Erythroblast (primary cell): ENCODE results near the gene ARL5A.
A peak's percentile ranks its signal among the peaks of the same experiment; 100 is the strongest.
"Not testable (repeated sequence)": the region's sequence is repeated elsewhere in the genome, so short reads cannot be mapped to it uniquely, and the experiment has no call there.

Experiments
- DNase-seq, 2 experiments: peaks; one replicate each; lab custom pipeline; 2025; lab: John Stamatoyannopoulos, UW
- GATA1 ChIP-seq: IDR thresholded peaks from 2 replicates; pipeline ENCODE4 v1.6.1; 2011; ENCODE audit warnings: low read depth, mild to moderate bottlenecking, control low read depth, low read length, moderate library complexity
- POLR2A ChIP-seq: IDR thresholded peaks from 2 replicates; pipeline ENCODE4 v1.6.1; 2011; ENCODE audit warnings: mild to moderate bottlenecking, low read length

ARL5A gene

DNA sequence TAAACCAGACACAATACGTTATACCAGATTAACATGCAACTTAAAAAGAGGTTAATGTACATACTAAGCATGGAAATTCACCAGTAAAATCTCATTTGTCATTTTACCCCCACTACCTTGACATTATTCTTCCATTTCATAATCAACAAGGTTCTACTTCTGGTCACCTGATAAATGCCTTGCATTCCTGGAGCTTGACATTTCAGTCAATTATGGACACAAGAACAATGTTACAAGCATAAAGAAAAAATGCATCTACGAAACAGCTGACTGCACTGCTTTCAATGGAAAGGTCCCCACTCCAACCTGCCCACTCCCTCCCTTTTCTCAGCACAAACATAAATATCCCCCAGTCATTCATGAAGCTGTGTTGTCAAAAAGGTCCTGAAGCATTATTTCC is 31.4 kb downstream of the ARL5A start:
- no peak for DNase-seq
- no peak for TF ChIP-seq POLR2A

DNA sequence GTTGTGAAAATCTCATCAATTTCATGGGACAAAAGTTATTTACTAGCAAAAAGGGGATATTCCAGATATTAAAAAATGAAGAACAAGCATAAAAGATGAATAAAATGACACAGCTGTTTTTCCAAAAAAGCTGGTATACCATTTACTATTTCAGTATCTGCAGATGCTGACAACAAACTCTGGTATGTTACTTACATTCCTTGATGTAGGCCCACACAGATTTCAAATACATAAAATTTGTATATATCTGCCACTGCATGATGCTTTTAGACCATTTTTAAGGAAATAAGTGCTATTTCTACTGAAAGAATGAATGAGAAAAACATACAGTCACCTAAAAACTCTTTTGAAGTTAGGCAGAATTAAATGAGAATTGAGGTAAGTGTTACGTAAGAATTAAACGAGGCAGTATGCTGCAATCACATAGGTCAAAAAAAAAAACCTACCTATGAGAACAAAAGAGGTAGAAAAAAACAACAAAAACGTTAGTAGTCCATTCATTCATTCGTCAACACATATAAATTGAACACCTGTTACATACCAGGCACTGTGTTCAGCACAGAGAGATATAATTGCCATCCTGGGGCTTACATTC is 32.5 kb downstream of the ARL5A start:
- no peak for DNase-seq

DNA sequence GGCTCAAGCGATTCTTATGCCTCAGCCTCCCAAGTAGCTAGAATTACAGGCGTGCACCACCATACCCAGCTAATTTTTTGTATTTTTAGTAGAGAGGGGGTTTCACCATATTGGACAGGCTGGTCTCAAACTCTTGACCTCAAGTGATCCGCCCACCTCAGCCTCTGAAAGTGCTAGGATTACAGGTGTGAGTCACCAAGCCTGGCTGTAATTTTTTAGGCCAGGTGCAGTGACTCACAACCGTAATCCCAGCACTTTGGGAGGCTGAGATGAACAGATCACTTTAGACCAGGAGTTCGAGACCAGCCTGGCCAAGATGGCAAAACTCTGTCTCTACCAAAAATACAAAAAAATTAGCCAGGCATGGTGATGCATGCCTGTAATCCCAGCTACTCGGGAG is 33.8 kb downstream of the ARL5A start:
- not testable (repeated sequence) for DNase-seq

More for the DNA sequence above, 32.5 kb downstream of the ARL5A start:
- TF ChIP-seq POLR2A, result no peak
- TF ChIP-seq GATA1, result no peak

DNA sequence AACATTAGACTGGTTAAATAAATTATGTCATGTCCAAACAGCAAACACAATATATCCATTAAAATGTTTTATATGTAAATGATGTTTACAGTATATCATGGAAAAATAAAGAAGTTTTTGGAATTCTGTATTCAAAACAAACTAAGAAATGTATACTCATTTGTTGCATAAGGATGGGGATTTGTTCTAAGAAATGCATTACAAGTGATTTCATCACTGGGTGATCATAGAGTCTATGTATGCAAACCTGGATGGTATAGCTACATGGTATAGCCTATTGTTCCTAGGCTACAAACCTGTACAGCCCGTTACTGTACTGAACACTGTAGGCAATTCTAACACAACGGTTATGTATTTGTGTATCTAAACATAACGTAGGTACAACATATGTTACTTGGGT is 35.1 kb downstream of the ARL5A start:
- DNase-seq, result peak; percentile 8 to 72
- no peak for TF ChIP-seq GATA1

DNA sequence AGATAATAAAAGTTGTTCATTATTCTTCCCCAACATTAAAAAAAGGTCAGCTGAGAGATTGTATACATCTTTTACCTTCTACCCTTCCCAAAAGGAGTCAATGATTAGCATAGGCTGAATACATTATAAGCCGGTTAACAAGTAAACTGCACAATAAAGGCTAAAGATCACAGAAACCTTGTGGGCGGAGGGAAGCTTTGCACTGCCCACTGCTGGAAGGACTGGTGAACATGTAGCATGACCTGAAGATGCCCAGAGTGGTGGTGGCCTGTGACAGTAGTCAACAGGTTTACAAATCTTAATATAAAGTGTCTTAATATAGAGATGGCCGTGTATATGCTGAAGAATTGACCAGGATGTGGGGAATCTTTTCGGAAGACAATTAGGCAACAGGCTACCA is 35.6 kb downstream of the ARL5A start:
- DNase-seq, result peak; percentile 61 to 64
- TF ChIP-seq GATA1, result no peak
- TF ChIP-seq POLR2A, result no peak

DNA sequence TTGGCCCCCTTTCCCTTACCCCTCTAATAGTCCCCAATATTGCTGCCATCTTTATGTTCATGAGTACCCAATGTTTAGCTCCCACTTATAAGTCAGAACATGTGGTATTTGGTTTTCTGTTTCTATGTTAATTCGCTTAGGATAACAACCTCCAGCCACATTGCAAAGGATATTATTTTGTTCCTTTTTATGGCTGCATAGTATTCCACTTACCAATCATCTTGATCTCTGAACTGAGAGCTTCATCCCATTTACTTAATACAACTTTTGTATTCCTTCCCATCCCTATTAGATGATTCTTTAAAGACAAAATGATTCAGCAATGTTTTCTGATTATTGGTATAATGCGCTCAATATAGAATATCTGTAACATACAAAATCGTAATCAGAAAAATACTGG is 36.7 kb downstream of the ARL5A start:
- no peak for TF ChIP-seq GATA1
- no peak for TF ChIP-seq POLR2A
- DNase-seq, result no peak

DNA sequence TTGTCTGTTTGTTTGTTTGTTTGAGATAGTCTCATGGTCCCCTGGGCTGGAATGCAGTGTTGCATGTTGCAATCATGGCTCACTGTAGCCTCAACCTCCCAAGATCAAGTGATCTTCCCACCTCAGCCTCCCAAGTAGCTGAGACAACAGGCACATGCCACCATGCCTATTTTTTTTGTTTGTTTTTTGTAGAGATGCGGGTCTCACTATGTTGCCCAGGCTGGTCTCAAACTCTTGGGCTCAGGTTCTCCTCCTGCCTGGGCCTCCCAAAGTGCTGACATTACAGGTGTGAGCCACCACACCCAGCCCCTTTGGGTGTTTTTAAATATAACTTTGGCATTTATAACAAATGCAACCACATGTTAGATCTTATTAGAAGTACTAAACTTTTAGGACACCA is 37.5 kb downstream of the ARL5A start:
- TF ChIP-seq GATA1 (no peak), POLR2A (no peak)
- no peak for DNase-seq

DNA sequence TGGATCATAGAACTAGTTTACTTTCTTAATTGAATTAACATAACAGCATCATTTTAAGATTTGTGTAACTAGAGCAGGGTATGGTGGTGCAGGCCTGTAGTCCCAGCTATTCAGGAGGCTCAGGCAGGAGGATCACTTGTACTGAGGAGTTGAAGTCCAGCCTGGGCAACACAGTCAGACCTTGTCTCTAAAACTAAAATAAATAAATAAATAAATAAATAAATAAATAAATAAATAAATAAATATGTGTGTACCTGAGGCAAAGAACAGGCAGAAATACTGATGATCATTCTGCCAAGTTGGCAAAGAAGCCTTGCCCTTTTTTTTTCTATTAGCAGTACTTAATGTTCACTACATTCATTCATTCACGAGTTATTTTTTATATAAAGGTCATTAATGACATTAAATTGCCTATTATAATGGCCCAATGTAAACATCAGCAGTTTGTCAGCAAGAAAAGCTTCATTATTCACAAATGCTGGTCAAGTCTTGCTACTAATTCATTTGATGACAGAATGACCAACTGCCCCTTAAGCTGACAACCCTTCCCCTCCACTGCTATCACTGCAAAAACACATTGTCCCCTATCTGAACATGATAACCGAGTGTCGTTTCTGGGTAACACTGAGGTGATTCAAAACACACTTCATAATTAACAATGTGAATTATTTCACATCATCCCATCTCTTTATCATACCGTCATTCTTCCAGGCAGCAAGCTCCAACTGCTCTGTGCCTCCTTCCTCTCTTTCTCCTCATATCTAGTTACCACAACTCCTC is 39.0 kb downstream of the ARL5A start:
- TF ChIP-seq GATA1, result no peak
- peak; percentile 21 for TF ChIP-seq POLR2A

DNA sequence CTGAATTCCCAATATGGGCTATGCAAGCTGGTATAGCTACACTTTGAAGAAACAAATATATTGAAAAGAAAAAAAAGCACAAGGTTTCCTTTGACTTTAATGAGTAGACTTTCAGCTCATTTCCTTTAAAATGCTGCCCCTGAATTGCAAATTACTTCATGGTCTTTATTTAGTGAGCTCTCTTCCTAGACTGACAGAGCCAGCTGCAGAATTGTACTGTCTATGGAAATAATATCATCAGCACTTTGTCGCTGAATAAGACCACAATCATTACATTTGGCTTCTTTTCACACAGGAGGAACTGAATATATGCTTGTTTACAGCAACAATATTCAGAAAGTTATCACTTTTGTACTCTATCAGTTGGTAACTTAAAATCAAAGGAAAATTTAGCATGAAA is 41.7 kb downstream of the ARL5A start:
- no peak for DNase-seq
- TF ChIP-seq GATA1 (no peak), POLR2A (no peak)

More for the DNA sequence above, 39.0 kb downstream of the ARL5A start:
- DNase-seq, result peak; percentile 78 to 94

DNA sequence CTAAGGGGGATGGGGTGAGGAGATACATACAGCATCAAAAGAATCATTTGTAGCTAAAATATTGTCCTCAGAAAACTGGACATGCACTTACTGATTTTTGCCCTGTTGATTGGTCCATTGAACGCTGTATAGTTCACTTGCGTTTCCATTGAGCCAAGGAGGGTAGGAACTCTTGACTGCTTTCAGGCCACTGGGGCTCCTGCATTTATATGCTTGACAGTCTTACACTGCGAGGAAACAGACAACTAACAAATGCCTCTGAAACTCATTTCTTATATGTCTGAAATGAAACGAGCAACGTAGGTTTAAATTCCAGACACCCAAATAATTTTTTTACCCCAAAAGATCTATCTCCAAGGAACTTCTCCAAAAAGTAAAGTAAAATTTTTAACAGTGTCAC is 42.1 kb downstream of the ARL5A start:
- DNase-seq, result no peak
- TF ChIP-seq POLR2A, result no peak
- no peak for TF ChIP-seq GATA1

DNA sequence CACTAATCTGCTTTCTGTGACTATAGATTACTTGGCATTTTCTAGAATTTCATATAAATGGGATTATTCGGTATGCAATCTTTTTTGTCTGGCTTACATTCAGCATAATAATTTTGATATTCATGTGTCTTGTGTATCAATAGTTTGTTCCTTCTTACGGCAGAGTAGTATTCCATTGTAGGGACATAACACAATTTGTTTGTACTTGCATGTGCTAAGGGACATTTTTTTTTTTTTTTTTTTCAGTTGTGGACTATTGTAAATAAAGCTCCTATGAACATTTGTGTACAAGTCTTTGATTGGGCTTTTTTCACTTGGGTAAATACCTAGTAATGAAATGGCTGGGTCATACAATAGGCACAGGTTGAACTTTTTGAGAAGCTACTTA is 45.1 kb downstream of the ARL5A start:
- DNase-seq, result peak in 1 of 2 experiments; percentile 64
- TF ChIP-seq GATA1, result no peak
- TF ChIP-seq POLR2A, result no peak

DNA sequence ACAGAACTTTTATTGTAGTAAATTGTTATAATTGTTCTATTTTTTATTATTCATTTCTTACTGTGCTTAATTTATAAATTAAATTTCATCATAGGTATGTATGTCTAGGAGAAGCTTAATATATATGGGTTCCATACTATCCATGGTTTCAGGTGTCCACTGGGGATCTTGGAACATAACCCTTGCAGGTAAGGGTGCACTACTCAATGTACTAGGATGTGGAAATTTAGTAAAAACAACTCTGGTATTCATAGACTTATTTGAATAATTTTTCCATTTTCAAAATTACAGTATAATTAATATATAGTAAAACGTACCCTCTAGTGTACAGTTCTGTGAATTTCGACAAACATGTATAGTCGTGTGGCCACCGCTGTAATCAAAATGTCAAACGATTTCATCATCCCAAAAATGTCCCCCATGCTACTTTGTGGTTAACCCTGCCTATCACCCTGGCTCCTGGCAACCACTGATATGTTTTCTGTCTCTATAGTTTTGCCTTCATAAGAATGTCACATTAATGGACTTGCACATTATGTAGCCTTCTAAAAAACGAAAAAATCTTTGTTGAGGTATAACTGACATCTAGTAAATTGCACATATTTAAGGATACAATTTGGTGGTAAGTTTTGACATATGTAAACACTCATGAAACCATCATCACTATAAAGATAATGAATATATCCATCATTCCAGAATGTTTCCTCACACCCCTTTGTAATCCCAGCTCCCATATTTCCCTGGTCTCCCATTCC is 45.7 kb downstream of the ARL5A start:
- DNase-seq, result peak; percentile 91 to 92
- no peak for TF ChIP-seq POLR2A
- no peak for TF ChIP-seq GATA1

DNA sequence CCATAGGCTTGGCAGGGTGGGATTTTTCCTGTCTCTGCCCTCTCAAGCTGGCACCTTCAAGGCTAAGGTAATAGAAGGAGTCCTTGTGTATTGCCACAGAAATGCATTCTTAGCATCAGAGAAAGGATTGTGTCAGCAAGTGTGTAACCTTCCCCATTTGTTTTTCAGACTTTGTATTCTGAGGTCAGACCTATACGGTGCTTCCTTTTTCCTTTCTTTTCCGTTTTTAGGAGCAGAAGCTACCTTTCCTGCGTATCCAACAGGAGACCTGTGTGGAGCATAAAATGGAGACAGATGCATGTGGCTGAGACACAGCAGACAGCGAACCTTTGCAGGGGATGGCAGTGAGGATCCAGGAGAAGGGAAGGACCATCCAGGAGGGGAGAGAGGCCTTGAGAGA is 46.6 kb downstream of the ARL5A start:
- TF ChIP-seq POLR2A (no peak), GATA1 (no peak)
- DNase-seq, result no peak

DNA sequence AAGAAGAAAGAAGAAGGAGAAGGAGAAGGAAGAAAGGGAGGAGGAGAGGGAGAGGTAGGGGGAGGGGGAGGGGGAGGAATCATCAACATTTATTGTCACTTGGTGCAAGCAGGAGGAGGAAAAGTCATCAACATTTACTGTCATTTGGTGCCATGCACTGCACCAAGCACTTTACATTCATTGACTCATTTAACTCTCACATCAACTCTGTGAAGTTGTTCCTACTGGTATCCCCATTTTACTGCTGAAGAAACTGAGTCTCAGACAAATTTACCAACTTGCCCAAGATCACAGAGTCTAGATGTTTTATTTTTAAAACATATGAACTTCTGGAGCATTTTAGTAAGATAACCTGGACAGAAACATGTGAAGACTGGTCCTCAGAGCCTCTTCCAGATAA is 47.3 kb downstream of the ARL5A start:
- peak in 1 of 2 experiments; percentile 21 for DNase-seq
- no peak for TF ChIP-seq POLR2A
